GM12878 (cell line): ENCODE data around the gene EEFSEC. TPM values are rescaled to one million over a fixed set of nuclear protein-coding genes. Genes with fewer than 3 reads are reported as not detected.

Experiments used
- ATAC-seq: fragments of 200-7000 bp; cut with Tn5 transposase; 3 replicates; pipeline ENCODE4 v1.9.1; 2020; ENCODE audit warnings: mild to moderate bottlenecking, moderate library complexity
- BruUV-seq: library from RNA; stranded (reverse); fragments of 400-500 nt; replicated peaks from 2 replicates; lab custom pipeline; 2021; lab: Mats Ljungman, UMichigan
- CTCF ChIA-PET: fragments of 300-600 bp; sonication (Branson Sonifier 250); formaldehyde crosslinking; extraction: SDS; loops from one replicate; lab custom pipeline; 2021; ENCODE audit warnings: inconsistent platforms; lab: Yijun Ruan, JAX
- POLR2A ChIA-PET: fragments of 350-600 bp; formaldehyde crosslinking; extraction: SDS; loops from one replicate; lab custom pipeline; 2021; ENCODE audit warnings: inconsistent platforms; lab: Charles Lee
- RAD21 ChIA-PET: fragments of 300-600 bp; sonication (Branson Sonifier 250); formaldehyde crosslinking; loops from one replicate; lab custom pipeline; 2023; ENCODE audit warnings: antibody characterized with exemption; ENCODE audit not compliant: unreplicated experiment; lab: Charles Lee
- SMC1A ChIA-PET: fragments of 300-600 bp; sonication (Branson Sonifier 250); formaldehyde crosslinking; loops from one replicate; lab custom pipeline; 2023; ENCODE audit not compliant: unreplicated experiment, uncharacterized antibody; lab: Charles Lee
- DNase-seq: peaks from one replicate; pipeline ENCODE4 v3.0.0-alpha.2; 2011; ENCODE audit warnings: low read depth, low spot score
- FAIRE-seq: peaks from 3 replicates; lab custom pipeline; 2011; peaks lifted over from hg19 to GRCh38; lab: Jason Lieb, UNC
- H2AFZ ChIP-seq: 2 replicates; pipeline ENCODE4 v1.6.0; 2011; ENCODE audit warnings: low read depth, low read length, control low read depth; ENCODE audit not compliant: control insufficient read depth
- H3K27ac ChIP-seq: 2 replicates; pipeline ENCODE4 v1.5.1; 2011; ENCODE audit warnings: control low read depth; ENCODE audit not compliant: control insufficient read depth, insufficient read depth
- H3K27me3 ChIP-seq, 2 experiments: replicated peaks in 1 of 2; 2 replicates each; pipeline versions ENCODE4 v1.6.0 to v1.6.1; 2011; ENCODE audit warnings: low read length in 1 of 2; ENCODE audit not compliant: control insufficient read depth in 2 of 2, insufficient read depth in 2 of 2
- H3K36me3 ChIP-seq, 2 experiments: 2 replicates each; pipeline ENCODE4 v1.5.1; 2011; ENCODE audit warnings: low read length in 1 of 2; ENCODE audit not compliant: control insufficient read depth in 2 of 2, insufficient read depth in 2 of 2
- H3K4me1 ChIP-seq: 2 replicates; pipeline ENCODE4 v1.6.1; 2011; ENCODE audit warnings: mild to moderate bottlenecking, low read length, moderate library complexity, mixed read lengths; ENCODE audit not compliant: control insufficient read depth, insufficient read depth
- H3K4me2 ChIP-seq: 2 replicates; pipeline ENCODE4 v1.6.0; 2011; ENCODE audit warnings: control low read depth; ENCODE audit not compliant: control insufficient read depth, insufficient read depth
- H3K4me3 ChIP-seq: fragments of 200-600 bp; sonication (generic); 2 replicates; pipeline ENCODE4 v1.5.1; 2016
- H3K79me2 ChIP-seq: 2 replicates; pipeline ENCODE4 v1.6.0; 2011; ENCODE audit warnings: low read length; ENCODE audit not compliant: control insufficient read depth, insufficient read depth
- H3K9ac ChIP-seq: 2 replicates; pipeline ENCODE4 v1.8.0; 2011; ENCODE audit warnings: low read length, control low read depth, mixed read lengths; ENCODE audit not compliant: control insufficient read depth, insufficient read depth
- H3K9me3 ChIP-seq: replicated peaks from 3 replicates; pipeline ENCODE4 v1.5.1; 2011; ENCODE audit warnings: mild to moderate bottlenecking, low read length; ENCODE audit not compliant: control insufficient read depth, insufficient read depth
- H4K20me1 ChIP-seq: 2 replicates; pipeline ENCODE4 v1.6.0; 2011; ENCODE audit not compliant: control insufficient read depth, insufficient read depth
- MYC ChIP-seq: IDR thresholded peaks from 2 replicates; pipeline ENCODE4 v1.6.1; 2011; ENCODE audit warnings: mild to moderate bottlenecking, low read length, moderate library complexity, inconsistent platforms; ENCODE audit not compliant: insufficient read depth, insufficient replicate concordance, insufficient read length, severe bottlenecking
- NFYB ChIP-seq: IDR thresholded peaks from 2 replicates; pipeline ENCODE4 v1.6.1; 2011; ENCODE audit warnings: low read depth, mild to moderate bottlenecking, low read length, improper control_type of control experiment, moderate library complexity; ENCODE audit not compliant: insufficient read depth
- POLR2AphosphoS2 ChIP-seq: IDR thresholded peaks from 2 replicates; pipeline ENCODE4 v1.6.1; 2011; ENCODE audit warnings: low read depth, mild to moderate bottlenecking, low read length, improper control_type of control experiment, moderate library complexity
- ZNF622 ChIP-seq: fragments of 450-650 bp; IDR thresholded peaks from 2 replicates; pipeline ENCODE4 v1.6.1; 2017; ENCODE audit warnings: mild to moderate bottlenecking, inconsistent platforms
- WGBS: methylation state at CpG from one replicate; pipeline ENCODE4 v1.1.6; 2016; ENCODE audit warnings: low lambda C conversion rate; ENCODE audit not compliant: insufficient replicate concordance, insufficient coverage; ENCODE audit errors: missing lambda C conversion rate; 5-methylcytosine and 5-hydroxymethylcytosine counted together
- in situ Hi-C: fragments of 300-500 bp; cut with MboI; formaldehyde crosslinking; loops from 9 replicates; pipeline ENCODE4 v1.14.3; 2018; ENCODE audit warnings: mixed read lengths
- intact Hi-C: fragments of 100-400 bp; cut with micrococcal nuclease; formaldehyde crosslinking; loops from one replicate; pipeline ENCODE4 v1.14.2; 2022; ENCODE audit not compliant: unreplicated experiment
- polyA plus RNA-seq, 11 experiments: library from polyadenylated mRNA; depleted of rRNA in 4 of 11; unstranded in 6 of 11; stranded (reverse) in 5 of 11; fragments of >200 nt; fragmentation: Nextera tagmentation in 4 of 11; fragmentation: Illumina TruSeq in 1 of 11; extraction: Ambion mirVana in 4 of 11; extraction: Trizol in 1 of 11; gene quantifications; 1 replicate in 1 of 11; 2 replicates in 10 of 11; pipeline versions ENCODE4 v1.2.1 to v1.2.3, GENCODE V29; 2011 to 2016; ENCODE audit warnings: inconsistent platforms in 2 of 11, missing spikeins in 2 of 11, low read depth in 1 of 11
- total RNA-seq, 4 experiments: library from RNA; depleted of rRNA in 3 of 4; stranded (reverse); fragments of >200 nt in 3 of 4; fragmentation: Illumina TruSeq in 1 of 4; extraction: Trizol in 1 of 4; gene quantifications; 2 replicates each; pipeline versions ENCODE4 v1.2.1 to v1.2.3, GENCODE V29; 2013 to 2021
- TF ChIP-seq, protein P1 (sequence below): fragments of 450-650 bp; formaldehyde crosslinking; IDR thresholded peaks from 2 replicates; pipeline ENCODE4 v1.5.0; 2022; ENCODE audit warnings: mild to moderate bottlenecking, missing genetic modification characterization
- TF ChIP-seq, protein P2 (sequence below), 3 experiments: IDR thresholded peaks in 2 of 3; conservative IDR thresholded peaks in 1 of 3; 2 replicates each; pipeline ENCODE4 v1.5.1; 2011; ENCODE audit warnings: low read depth in 3 of 3, low read length in 3 of 3, mild to moderate bottlenecking in 3 of 3, control low read depth in 2 of 3, moderate library complexity in 2 of 3, inconsistent platforms in 1 of 3, mixed read lengths in 1 of 3; ENCODE audit not compliant: control insufficient read depth in 2 of 3, insufficient read depth in 1 of 3; ENCODE audit errors: extremely low read depth in 1 of 3

The EEFSEC gene
- total and polyA plus RNA-seq, 10 of the 15 experiments (the other 5 are each of a cell fraction or from before 2014, with no cell fraction given), result 0.29 to 29.1 (median 16.1) TPM

DNA sequence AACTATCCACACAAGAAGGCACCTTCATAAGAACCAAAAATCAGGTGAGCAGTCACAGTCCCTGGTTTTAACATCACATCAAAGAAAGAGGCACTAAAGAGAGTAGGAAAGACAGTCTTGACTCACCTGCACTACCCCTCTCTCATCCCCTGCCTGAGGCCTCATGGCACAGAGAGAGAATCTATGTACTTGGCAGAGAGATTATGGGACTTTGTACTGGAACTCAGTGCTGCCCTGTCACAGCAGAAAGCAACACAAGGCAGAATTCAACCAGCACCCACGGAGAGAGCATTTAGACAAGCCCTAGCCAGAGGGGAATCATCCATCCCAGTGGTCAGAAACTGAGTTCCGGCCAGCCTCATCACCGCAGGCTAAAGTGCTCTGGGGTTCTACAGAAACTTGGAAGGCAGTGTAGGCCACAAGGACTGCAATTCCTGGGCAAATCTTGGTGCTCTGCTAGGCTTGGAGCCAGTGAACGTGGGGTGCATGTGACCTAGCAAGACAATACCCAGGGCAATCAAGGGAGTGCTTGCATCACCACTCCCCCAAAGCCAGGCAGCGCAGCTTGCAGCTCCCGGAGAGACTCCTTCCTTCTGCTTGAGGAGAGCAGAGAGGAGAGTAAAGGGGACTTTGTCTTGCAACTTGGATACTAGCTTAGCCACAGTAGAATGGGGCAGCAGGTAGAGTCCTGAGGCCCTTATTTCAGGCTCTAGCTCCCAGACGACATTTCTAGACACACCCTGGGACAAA is 21.2 kb upstream of the EEFSEC start:
- ATAC-seq, result no peak
- Histone ChIP-seq H3K4me2 (no peak overlapping the region), H3K4me1 (no peaks in the 10 kb centered on the region), H3K4me3 (no peak overlapping the region), H3K9me3 (no peaks in the 10 kb centered on the region; the same call in 2 of the 3 replicates), H3K36me3 (no peaks in the 10 kb centered on the region), H3K27ac (no peak overlapping the region), H2AFZ (no peak overlapping the region), H3K9ac (no peak overlapping the region), H3K79me2 (no peaks in the 10 kb centered on the region), H3K27me3 (no peaks in the 10 kb centered on the region), H4K20me1 (no peaks in the 10 kb centered on the region)
- ChIA-PET SMC1A (interaction anchor here (3.1 kb wide), 1 partner anchor 37 kb away, joined by 53 read pairs; no protein-coding TSS in a partner anchor), POLR2A (interaction anchor here (1.5 kb wide), 1 partner anchor 8 kb away, joined by 4 read pairs; the partner anchor contains the start of gene RUVBL1), RAD21 (interaction anchor here (3.2 kb wide), 1 partner anchor 38 kb away, joined by 36 read pairs; no protein-coding TSS in a partner anchor), CTCF (interaction anchor here (0.7 to 4.0 kb wide), 6 partner anchors 9 to 557 kb away, joined by 3 to 115 read pairs (median 8); partner anchors contain the start of gene RUVBL1)
- WGBS, result 71% methylated on average over 7 of the region's 7 CpGs
- DNase-seq, result no peak
- TF ChIP-seq MYC (no peak), POLR2AphosphoS2 (no peak), NFYB (no peak), ZNF622 (no peak)
- TF ChIP-seq, protein P1, sequence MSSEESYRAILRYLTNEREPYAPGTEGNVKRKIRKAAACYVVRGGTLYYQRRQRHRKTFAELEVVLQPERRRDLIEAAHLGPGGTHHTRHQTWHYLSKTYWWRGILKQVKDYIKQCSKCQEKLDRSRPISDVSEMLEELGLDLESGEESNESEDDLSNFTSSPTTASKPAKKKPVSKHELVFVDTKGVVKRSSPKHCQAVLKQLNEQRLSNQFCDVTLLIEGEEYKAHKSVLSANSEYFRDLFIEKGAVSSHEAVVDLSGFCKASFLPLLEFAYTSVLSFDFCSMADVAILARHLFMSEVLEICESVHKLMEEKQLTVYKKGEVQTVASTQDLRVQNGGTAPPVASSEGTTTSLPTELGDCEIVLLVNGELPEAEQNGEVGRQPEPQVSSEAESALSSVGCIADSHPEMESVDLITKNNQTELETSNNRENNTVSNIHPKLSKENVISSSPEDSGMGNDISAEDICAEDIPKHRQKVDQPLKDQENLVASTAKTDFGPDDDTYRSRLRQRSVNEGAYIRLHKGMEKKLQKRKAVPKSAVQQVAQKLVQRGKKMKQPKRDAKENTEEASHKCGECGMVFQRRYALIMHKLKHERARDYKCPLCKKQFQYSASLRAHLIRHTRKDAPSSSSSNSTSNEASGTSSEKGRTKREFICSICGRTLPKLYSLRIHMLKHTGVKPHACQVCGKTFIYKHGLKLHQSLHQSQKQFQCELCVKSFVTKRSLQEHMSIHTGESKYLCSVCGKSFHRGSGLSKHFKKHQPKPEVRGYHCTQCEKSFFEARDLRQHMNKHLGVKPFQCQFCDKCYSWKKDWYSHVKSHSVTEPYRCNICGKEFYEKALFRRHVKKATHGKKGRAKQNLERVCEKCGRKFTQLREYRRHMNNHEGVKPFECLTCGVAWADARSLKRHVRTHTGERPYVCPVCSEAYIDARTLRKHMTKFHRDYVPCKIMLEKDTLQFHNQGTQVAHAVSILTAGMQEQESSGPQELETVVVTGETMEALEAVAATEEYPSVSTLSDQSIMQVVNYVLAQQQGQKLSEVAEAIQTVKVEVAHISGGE (CRISPR knock-in tag), result no peak
- TF ChIP-seq, protein P2, sequence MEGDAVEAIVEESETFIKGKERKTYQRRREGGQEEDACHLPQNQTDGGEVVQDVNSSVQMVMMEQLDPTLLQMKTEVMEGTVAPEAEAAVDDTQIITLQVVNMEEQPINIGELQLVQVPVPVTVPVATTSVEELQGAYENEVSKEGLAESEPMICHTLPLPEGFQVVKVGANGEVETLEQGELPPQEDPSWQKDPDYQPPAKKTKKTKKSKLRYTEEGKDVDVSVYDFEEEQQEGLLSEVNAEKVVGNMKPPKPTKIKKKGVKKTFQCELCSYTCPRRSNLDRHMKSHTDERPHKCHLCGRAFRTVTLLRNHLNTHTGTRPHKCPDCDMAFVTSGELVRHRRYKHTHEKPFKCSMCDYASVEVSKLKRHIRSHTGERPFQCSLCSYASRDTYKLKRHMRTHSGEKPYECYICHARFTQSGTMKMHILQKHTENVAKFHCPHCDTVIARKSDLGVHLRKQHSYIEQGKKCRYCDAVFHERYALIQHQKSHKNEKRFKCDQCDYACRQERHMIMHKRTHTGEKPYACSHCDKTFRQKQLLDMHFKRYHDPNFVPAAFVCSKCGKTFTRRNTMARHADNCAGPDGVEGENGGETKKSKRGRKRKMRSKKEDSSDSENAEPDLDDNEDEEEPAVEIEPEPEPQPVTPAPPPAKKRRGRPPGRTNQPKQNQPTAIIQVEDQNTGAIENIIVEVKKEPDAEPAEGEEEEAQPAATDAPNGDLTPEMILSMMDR (IDR thresholded peaks at IDR 0.05 in 2 of 3, conservative IDR thresholded peaks at IDR 0.05 in 1 of 3; ENCODE audit: control insufficient read depth in 2 of 3, extremely low read depth in 1 of 3, insufficient read depth in 1 of 3, low read depth in 3 of 3, low read length in 3 of 3), result no peak
- intact Hi-C loops (loop anchor here (2.0 kb wide), 1 partner anchor 57 kb away; no protein-coding TSS in a partner anchor), in situ Hi-C loops (no loop called here)
- no TSS peak for BruUV-seq
- no peak for FAIRE-seq
